CD4-positive, alpha-beta T cell treated with Interleukin-6 at 100 ng/mL for 8 hours (primary cell): ENCODE data around the gene WRAP53.

Source experiments
- DNase-seq: peaks from one replicate; pipeline ENCODE4 v3.0.0-alpha.2; 2020; ENCODE audit warnings: mixed read lengths, low spot score

Gene WRAP53

DNA sequence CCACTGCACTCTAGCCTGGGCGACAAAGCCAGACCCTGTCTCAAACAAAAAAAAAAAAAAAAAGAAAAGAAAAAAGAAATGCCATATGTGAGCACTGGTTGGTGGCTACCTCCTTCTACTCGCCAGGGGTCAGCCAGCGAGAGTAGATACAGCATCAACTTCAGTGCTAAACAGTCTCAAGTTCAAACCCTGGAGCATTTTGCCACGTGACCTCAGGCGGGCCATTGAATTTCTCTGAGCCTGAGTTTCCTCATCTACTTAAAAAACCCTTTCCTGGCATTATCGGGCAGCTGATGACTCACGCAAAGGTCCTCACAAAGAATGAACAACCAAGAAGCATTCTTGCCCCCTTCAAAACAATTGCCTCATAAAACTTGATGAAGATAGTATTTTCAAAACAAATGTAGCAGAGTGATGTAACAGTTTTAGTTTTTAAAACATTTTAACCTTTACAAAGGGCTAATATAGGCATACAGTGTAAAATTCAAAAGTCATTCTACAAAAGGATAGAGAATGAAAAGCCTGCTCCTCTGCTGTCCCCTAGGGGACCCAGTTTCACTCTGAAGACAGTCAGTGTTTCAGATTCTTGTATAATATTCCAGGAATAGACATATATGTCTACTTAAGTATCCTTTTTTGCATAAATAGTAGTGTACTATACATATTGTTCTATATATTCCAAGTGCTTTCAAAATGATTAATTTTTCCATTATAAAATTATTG lies 57.6 kb downstream of the WRAP53 start:
- DNase-seq: no peak

DNA sequence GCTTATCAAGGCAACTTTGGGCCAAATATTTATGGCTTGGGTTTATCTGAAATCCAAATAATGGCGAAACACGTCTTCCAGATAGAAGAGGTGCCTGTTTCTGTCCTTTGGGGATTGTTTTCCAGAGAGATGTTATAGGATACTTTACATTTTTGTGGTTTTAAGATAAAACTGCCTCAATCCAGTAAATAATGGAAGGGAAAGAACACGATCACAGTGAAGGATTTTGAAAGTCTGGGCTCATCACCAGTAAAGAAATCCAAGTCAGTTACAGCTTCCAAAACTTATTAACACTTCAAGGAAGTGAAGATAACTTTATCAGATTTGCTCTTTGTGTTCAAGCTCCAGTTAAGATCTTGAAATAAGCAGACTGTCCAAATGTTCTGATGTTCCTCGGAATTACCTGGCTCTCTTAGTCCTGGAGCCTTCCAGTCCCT lies 59.4 kb downstream of the WRAP53 start:
- no peak for DNase-seq

DNA sequence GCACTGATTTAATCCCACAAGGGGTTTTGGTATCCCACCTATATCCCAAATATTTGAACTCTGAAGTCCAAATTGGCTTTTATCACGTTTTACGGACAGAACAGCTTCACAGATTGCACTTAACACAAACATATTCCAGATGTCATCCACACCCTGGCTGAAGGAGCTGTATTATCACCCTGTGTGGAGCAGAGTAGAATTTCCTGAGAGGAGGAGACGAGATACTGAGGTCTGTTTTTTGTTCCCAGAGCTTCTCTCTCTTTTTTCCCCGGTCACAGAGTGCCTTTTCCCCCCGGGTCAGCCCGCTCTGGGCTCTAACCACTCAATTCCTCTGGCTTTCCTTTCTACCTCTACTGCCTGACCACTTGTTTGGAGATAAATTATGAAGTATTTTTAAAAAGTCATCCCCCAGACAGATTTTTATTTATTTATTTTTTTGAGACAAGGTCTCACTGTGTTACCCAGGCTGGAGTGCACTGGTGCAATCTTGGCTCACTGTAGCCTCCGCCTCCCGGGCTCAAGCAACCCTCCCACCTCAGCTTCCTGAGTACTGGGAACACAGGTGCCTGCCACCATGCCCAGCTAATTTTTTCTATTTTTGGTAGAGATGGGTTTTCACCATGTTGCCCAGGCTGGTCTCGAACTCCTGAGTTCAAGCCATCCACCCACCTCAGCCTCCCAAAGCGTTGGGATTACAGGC lies 59.9 kb downstream of the WRAP53 start:
- no peak for DNase-seq

DNA sequence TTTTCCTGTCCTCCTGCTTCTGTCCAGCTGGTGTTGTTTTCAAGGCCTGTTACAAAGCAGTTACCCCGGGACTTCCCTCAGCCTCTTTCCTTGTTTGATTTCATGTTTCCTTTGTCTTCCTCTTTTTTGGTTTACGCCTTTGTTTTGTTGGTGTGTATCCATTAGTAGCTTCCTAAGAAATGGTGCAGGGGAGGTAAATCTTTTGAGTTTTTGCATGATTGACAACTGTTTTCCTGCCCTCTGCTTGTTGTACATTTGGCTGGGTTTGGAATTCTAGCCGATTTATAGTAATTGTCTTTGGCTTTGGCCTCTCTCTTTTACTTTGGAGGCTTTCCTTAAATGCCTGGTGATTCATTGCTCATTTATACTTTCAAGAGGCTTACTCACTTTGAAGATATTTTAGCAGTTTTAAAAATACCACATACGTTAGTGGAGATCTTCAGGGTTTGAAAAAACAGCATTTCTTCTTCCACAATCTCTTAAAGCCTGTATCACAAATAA lies 62.1 kb downstream of the WRAP53 start:
- DNase-seq: no peak
